Suppressor macrophage treated with lipopolysaccharide for 4 hours (primary cell): ENCODE data around the gene TDRD9.

Experiments used
- DNase-seq: peaks from one replicate; pipeline ENCODE4 v3.0.0-alpha.2; 2020

Gene TDRD9

GRCh38 chr14:103890821-103891666 is 37.2 kb upstream of the TDRD9 start:
- DNase-seq = peak; percentile 50

DNA sequence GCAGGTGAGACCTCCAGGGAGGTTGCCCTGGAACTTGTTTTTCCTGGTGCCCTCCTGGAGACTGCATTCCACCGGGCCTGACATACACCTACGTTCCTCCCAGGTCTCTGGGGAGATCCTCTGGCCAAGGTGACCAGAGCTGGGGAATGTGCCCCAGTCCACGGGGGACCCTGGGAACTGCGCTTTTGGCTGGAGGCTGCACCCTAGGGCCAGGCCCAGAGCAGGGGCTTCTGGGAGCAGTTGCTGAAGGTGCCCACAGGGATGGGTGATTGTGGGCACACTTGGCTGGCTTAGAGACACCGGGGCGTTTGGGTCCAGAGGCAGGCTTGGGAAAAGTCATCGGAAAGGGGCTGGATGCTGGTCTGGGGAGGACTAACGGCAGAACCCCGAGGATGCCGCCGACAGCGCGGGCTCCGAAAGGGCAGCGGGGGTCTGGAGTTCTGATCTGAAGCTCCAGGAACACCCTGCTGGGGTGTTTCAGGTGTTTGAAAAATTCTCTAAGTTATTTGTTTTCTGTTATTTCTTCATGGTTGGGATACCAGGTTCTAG is 36.5 kb upstream of the TDRD9 start:
- no peak for DNase-seq

DNA sequence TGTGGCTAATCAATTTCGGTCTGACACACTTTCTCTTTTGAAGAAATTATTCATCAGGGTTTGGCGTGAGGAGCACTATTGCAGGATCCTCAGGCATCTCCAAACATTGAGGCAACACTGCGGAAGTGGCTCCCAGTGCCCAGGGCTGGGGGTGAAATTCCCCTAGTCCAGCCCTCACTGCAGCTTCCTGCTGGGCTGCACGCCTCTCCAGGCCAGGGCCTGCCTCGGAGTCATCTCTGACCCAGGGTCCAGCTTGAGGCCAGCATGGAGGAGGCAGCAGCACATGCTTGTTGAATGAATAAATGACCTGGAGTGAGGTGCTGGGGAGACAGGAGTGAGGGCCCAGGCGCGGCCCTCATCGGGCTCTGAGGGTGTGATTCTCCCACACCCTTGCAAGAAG is 36.0 kb upstream of the TDRD9 start:
- no peak for DNase-seq

DNA sequence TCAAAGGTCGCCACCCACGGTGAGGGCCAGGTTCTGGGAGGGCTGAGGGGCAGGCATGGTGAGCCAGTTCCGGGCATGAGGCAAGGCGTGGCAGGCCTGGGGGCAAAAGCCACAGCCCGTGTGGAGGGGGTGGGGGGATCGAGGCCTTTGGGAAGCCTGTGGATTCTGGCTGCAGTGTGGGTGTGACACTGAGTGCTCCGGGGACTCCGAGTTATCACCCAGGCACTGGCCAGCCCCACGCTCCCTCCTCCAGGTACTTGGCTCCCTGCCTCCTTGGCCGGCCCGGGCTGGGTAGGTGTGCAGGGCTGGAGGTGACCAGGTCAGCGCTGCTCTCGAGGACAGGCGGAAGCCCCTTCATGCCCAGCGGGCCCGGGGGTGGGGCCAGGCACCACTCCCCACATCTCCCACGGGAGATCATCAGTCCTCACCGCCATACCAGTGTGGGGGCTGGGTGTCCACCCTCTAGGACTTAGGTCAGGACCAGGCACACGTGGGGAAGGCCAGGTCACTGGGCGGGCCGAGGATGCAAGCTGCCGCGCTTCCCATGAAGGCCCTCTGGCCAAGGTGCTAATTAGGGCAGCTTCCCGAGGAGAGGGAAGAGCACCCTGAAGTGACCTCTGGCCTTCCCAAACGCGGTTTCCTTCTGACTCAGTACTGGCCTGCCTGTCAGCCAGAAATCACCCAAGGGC is 34.1 kb upstream of the TDRD9 start:
- DNase-seq = no peak

- DNase-seq = no peak
Observed at GRCh38 chr14:103894723-103895059, 33.6 kb upstream of the TDRD9 start.

GRCh38 chr14:103896578-103896977 is 31.7 kb upstream of the TDRD9 start:
- DNase-seq = no peak

GRCh38 chr14:103897075-103897947 is 30.9 kb upstream of the TDRD9 start:
- no peak for DNase-seq

DNA sequence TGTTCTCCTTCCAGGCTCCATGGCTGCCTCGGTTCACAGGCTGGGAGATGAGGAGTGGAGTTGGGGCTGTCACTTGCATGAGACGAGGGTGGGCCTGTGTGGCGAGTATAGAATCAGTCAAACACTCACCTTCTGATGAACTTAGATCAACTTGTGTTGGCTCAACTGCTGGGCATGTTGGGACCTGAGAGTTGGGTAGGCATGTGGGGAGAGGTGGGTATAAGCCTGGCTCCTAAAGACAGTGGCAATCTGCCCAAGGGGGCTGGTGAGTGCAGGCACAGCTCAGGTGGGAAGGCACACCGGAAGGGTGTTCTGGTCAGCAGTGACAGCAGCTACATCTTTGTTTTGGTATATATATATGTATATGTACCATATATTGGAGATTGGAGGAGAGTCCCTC is 30.1 kb upstream of the TDRD9 start:
- no peak for DNase-seq

GRCh38 chr14:103898711-103899110 is 29.5 kb upstream of the TDRD9 start:
- no peak for DNase-seq

DNA sequence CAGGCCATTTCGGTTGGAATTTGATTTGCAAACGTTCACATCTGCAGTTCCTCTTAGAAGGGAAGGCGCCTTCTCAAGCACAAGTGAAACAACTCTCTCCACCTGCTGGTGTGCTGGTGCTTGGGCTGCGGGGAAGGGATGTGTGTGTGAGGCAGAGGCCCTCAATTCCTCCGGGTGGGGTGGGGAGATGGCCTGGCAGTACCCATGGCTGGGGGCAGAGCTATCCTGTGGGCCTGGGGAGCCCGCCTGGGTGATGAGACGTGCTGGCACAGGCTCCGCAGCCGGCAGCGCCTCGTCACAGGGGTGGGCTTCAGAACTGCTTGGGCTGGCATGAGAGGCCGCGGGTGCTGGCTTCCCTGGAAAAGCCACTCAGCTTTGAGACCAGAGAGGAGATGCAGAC is 28.9 kb upstream of the TDRD9 start:
- DNase-seq = no peak

GRCh38 chr14:103899833-103900232 is 28.4 kb upstream of the TDRD9 start:
- DNase-seq = no peak

DNA sequence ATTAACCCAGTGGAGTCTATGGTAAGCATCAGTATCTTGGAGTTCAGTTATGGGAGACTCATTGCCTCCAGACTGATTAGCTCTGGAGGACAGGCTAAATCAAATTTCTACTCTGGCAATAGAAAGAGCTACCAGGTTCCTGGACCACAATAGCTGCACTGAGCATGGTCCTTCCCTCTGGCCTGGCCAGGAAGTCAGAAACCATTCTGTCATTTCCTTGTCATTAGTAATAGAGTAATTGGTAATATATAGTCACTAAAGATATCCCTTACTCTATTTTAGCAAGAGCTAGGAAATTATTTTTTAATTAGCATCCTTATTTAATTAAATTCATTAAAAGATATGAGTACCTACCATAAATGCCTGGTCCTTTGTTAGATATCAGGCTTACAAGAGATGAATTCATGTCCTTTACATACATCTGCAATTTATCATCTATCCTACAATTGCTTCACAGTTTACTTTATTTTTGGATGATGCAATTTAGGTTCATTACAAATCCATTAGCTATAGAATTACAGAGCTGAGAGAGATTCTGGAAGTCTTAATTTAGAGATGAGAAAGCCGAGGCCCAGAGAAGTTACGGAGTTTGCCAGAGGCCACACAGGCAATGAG is 23.7 kb upstream of the TDRD9 start:
- DNase-seq = no peak

GRCh38 chr14:103905842-103906456 is 22.3 kb upstream of the TDRD9 start:
- DNase-seq = no peak

- no peak for DNase-seq
Observed at GRCh38 chr14:103908580-103908979, 19.7 kb upstream of the TDRD9 start.

DNA sequence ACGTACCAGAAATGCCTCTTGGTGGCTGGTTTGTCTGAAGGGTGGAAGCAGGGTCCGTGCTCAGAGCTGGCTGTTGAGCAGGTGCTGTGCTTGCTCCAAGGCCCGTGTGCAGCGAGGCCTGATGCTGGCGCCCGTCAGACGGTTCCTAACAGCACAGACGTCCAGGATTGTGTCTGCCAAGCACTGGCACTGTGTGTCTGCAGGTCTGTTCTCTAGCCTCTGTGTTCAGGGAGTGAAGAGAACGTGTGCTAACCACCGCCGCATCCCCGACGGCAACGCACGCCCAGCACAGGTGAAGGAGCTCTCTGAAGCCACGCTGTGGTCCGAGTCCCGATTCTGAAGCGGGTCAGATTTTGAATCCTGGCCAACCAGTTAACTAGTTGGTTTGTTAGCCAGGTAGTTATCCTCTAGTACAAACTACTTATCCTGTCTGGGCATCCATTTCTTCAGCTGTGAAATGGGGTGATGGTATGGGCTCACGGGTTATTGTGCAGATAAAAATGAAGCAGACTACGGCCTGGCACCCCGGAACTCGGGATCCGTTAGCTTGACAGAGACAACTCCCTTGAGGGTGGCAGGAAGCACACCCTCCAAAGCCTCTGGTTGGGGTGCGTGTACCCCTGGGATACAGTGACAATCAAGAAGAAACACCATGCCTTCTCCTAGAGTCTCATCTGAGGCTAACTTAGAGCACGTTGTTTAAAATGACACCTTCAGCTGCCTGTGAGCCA is 18.6 kb upstream of the TDRD9 start:
- DNase-seq = no peak

GRCh38 chr14:103910262-103910935 is 17.9 kb upstream of the TDRD9 start:
- peak; percentile 61 for DNase-seq

GRCh38 chr14:103910984-103911383 is 17.3 kb upstream of the TDRD9 start:
- no peak for DNase-seq

GRCh38 chr14:103915616-103916015 is 12.6 kb upstream of the TDRD9 start:
- DNase-seq = no peak

DNA sequence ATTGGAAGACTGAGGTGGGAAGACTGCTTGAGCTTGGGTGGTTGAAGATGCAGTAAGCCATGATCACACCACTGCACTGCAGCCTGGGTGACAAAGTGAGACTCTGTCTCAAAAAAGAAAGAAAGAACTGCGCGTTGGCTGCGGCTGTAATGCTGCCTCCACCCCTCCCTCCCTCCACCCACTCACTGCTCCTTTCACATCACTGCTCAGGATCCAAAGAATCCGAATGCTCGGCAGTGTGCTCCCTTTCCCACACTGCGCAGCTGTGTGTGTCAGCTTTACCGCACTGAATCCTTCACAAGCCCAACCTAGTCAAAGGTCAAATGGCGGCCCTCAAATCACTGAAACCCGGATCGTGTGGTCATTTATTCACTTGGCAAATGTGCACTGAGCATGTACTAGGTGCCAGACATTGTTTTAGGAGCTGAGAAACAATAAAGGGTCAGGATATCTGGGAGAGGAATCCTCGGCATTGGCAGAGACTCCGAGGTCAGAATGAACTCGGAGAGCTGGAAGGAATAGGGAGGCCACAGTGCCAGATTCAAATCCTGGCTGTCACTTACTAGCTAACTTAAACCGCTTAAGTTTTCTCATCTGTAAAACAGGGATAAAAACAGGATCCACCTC is 11.5 kb upstream of the TDRD9 start:
- no peak for DNase-seq
